Smooth muscle cell (in vitro differentiated cells): Measurements from ENCODE around the gene SSTR4. TPM values are rescaled to one million over a fixed set of nuclear protein-coding genes. Genes with fewer than 3 reads are reported as not detected.

ENCODE experiments used
- DNase-seq: peaks from one replicate; lab custom pipeline; 2025; ENCODE audit not compliant: unreplicated experiment; lab: John Stamatoyannopoulos, UW
- H2AFZ ChIP-seq: fragments of 200-600 bp; sonication (generic); 2 replicates; pipeline ENCODE4 v1.6.0; 2016; ENCODE audit warnings: antibody characterized with exemption, low read depth, mild to moderate bottlenecking
- H3F3A ChIP-seq: fragments of 200-600 bp; sonication (generic); 2 replicates; pipeline ENCODE4 v1.6.0; 2017; ENCODE audit warnings: antibody characterized with exemption, low read depth
- H3K27ac ChIP-seq: fragments of 200-600 bp; sonication (generic); 2 replicates; pipeline ENCODE4 v1.5.1; 2016; ENCODE audit warnings: low read depth, mild to moderate bottlenecking
- H3K27me3 ChIP-seq: fragments of 200-600 bp; sonication (generic); 2 replicates; pipeline ENCODE4 v1.6.1; 2016; ENCODE audit warnings: low read depth, mild to moderate bottlenecking
- H3K36me3 ChIP-seq: fragments of 200-600 bp; sonication (generic); 2 replicates; pipeline ENCODE4 v1.5.1; 2016; ENCODE audit warnings: low read depth
- H3K4me1 ChIP-seq: fragments of 200-600 bp; sonication (generic); 2 replicates; pipeline ENCODE4 v1.5.1; 2016; ENCODE audit warnings: low read depth
- H3K4me2 ChIP-seq: fragments of 200-600 bp; sonication (generic); 2 replicates; pipeline ENCODE4 v1.6.0; 2016; ENCODE audit warnings: mild to moderate bottlenecking
- H3K4me3 ChIP-seq: fragments of 200-600 bp; sonication (generic); 2 replicates; pipeline ENCODE4 v1.5.1; 2016; ENCODE audit warnings: mild to moderate bottlenecking
- H3K79me2 ChIP-seq: fragments of 200-600 bp; sonication (generic); 2 replicates; pipeline ENCODE4 v1.6.0; 2016; ENCODE audit warnings: low read depth, mild to moderate bottlenecking
- H3K9ac ChIP-seq: fragments of 200-600 bp; sonication (generic); 2 replicates; pipeline ENCODE4 v1.6.0; 2016; ENCODE audit warnings: low read depth
- H3K9me3 ChIP-seq: fragments of 200-600 bp; sonication (generic); replicated peaks from 2 replicates; pipeline ENCODE4 v1.5.1; 2016; ENCODE audit warnings: low read depth
- H4K20me1 ChIP-seq: fragments of 200-600 bp; sonication (generic); 2 replicates; pipeline ENCODE4 v1.6.0; 2016; ENCODE audit warnings: low read depth
- CTCF ChIP-seq: fragments of 200-600 bp; sonication (generic); IDR thresholded peaks from 2 replicates; pipeline ENCODE4 v1.5.1; 2017; ENCODE audit warnings: borderline replicate concordance, mild to moderate bottlenecking, antibody characterized with exemption; ENCODE audit not compliant: insufficient read depth, poor library complexity, severe bottlenecking
- WGBS: methylation state at CpG from one replicate; pipeline ENCODE4 v1.1.7; 2016; ENCODE audit warnings: low lambda C conversion rate; 5-methylcytosine and 5-hydroxymethylcytosine counted together
- polyA plus RNA-seq: library from polyadenylated mRNA; unstranded; fragments of >200 nt; fragmentation: Nextera tagmentation; extraction: Ambion mirVana; gene quantifications from 2 replicates; pipeline ENCODE4 v1.2.1, GENCODE V29; 2016
- total RNA-seq: library from RNA; depleted of rRNA; stranded (reverse); fragments of >200 nt; gene quantifications from 2 replicates; pipeline ENCODE4 v1.2.3, GENCODE V29; 2014

SSTR4 gene
- total and polyA plus RNA-seq, 2 experiments from 2014 or later: not detected

GRCh38 chr20:23029324-23029723, 5.8 kb upstream of the SSTR4 start:
- H3K79me2 ChIP-seq: no peaks in the 10 kb centered on the region
- no peaks in the 10 kb centered on the region for H3K9me3 ChIP-seq
- no peak overlapping the region for H3K9ac ChIP-seq
- H3K4me2 ChIP-seq: no peak overlapping the region
- DNase-seq: no peak
- no peaks in the 10 kb centered on the region for H4K20me1 ChIP-seq
- no peak overlapping the region for H3K27ac ChIP-seq
- no peak overlapping the region for H2AFZ ChIP-seq
- no peak overlapping the region for H3K4me3 ChIP-seq
- H3K36me3 ChIP-seq: no peaks in the 10 kb centered on the region
- H3F3A ChIP-seq: no peaks in the 10 kb centered on the region
- TF ChIP-seq CTCF: no peak
- WGBS: 80% methylated on average over 4 of the region's 4 CpGs
- no peaks in the 10 kb centered on the region for H3K4me1 ChIP-seq
- H3K27me3 ChIP-seq: peaks cover 5% of the 10 kb centered on the region

GRCh38 chr20:23031346-23031745, 3.8 kb upstream of the SSTR4 start:
- Histone ChIP-seq H4K20me1 (no peaks in the 10 kb centered on the region), H3K4me3 (no peak overlapping the region), H3K4me2 (no peak overlapping the region), H3K9ac (no peak overlapping the region), H3K4me1 (no peaks in the 10 kb centered on the region), H3K36me3 (no peaks in the 10 kb centered on the region), H3F3A (no peaks in the 10 kb centered on the region), H3K79me2 (no peaks in the 10 kb centered on the region), H3K27ac (no peak overlapping the region), H2AFZ (no peak overlapping the region), H3K27me3 (peaks cover 24% of the 10 kb centered on the region), H3K9me3 (no peaks in the 10 kb centered on the region)
- DNase-seq: no peak
- 92% methylated on average over 6 of the region's 6 CpGs for WGBS
- no peak for TF ChIP-seq CTCF

- Histone ChIP-seq H3K4me3 (no peak overlapping the region), H3K36me3 (no peaks in the 10 kb centered on the region), H3K27me3 (peaks cover 32% of the 10 kb centered on the region), H3K4me2 (no peak overlapping the region), H3K9ac (no peak overlapping the region), H3F3A (no peaks in the 10 kb centered on the region), H3K79me2 (no peaks in the 10 kb centered on the region), H4K20me1 (no peaks in the 10 kb centered on the region), H3K9me3 (no peaks in the 10 kb centered on the region), H3K27ac (no peak overlapping the region), H2AFZ (no peak overlapping the region), H3K4me1 (no peaks in the 10 kb centered on the region)
- TF ChIP-seq CTCF: no peak
- 86% methylated on average over 6 of the region's 6 CpGs for WGBS
- DNase-seq: no peak
Measured at GRCh38 chr20:23032056-23032749, 2.9 kb upstream of the SSTR4 start.

GRCh38 chr20:23032750-23033078, 2.4 kb upstream of the SSTR4 start:
- DNase-seq: no peak
- Histone ChIP-seq H3K4me3 (no peak overlapping the region), H3K9ac (no peak overlapping the region), H3K36me3 (no peaks in the 10 kb centered on the region), H3K9me3 (no peaks in the 10 kb centered on the region), H3K27ac (no peak overlapping the region), H3K79me2 (no peaks in the 10 kb centered on the region), H3F3A (no peaks in the 10 kb centered on the region), H3K4me2 (no peak overlapping the region), H3K4me1 (no peaks in the 10 kb centered on the region), H4K20me1 (no peaks in the 10 kb centered on the region), H2AFZ (no peak overlapping the region), H3K27me3 (peaks cover 38% of the 10 kb centered on the region)
- 90% methylated on average over 5 of the region's 5 CpGs for WGBS
- TF ChIP-seq CTCF: no peak
